Astrocyte of the spinal cord (primary cell): ENCODE results near the gene IL27RA.

Experiments used
- DNase-seq: peaks from one replicate; pipeline ENCODE4 v3.0.0; 2011; ENCODE audit warnings: low read depth, low spot score
- H3K4me3 ChIP-seq: 2 replicates; pipeline ENCODE4 v1.5.1; 2011; ENCODE audit warnings: low read depth, mild to moderate bottlenecking, low read length, moderate library complexity
- CTCF ChIP-seq: IDR thresholded peaks from 2 replicates; pipeline ENCODE4 v1.5.1; 2012; ENCODE audit warnings: low read depth, mild to moderate bottlenecking, low read length, inconsistent platforms
- in situ Hi-C: cut with HindIII; loops from 2 replicates; pipeline ENCODE4 v1.10.0; 2017; ENCODE audit warnings: low sequenced_read_pairs

The IL27RA gene

GRCh38 chr19:13985771-13986347 is 45.7 kb upstream of the IL27RA start:
- no peak for DNase-seq
- TF ChIP-seq CTCF: no peak
- in situ Hi-C loops: no loop called here
- no peak overlapping the region for H3K4me3 ChIP-seq

GRCh38 chr19:13986348-13986904 is 45.1 kb upstream of the IL27RA start:
- in situ Hi-C loops: no loop called here
- DNase-seq: peak; percentile 59
- TF ChIP-seq CTCF: no peak
- H3K4me3 ChIP-seq: no peak overlapping the region

GRCh38 chr19:13987101-13987890 is 44.3 kb upstream of the IL27RA start:
- no peak overlapping the region for H3K4me3 ChIP-seq
- no peak for TF ChIP-seq CTCF
- in situ Hi-C loops: no loop called here
- no peak for DNase-seq

GRCh38 chr19:13989487-13989886 is 42.1 kb upstream of the IL27RA start:
- no peak for TF ChIP-seq CTCF
- DNase-seq: no peak
- H3K4me3 ChIP-seq: no peak overlapping the region
- in situ Hi-C loops: no loop called here

- H3K4me3 ChIP-seq: no peak overlapping the region
- DNase-seq: no peak
- in situ Hi-C loops: no loop called here
- no peak for TF ChIP-seq CTCF
Observed at GRCh38 chr19:13990085-13990484, 41.5 kb upstream of the IL27RA start.

GRCh38 chr19:13992025-13992424 is 39.5 kb upstream of the IL27RA start:
- H3K4me3 ChIP-seq: no peak overlapping the region
- no peak for TF ChIP-seq CTCF
- in situ Hi-C loops: no loop called here
- no peak for DNase-seq
